HepG2 (cell line): ENCODE data around the gene KIN. TPM values are rescaled to one million over a fixed set of nuclear protein-coding genes. Genes with fewer than 3 reads are reported as not detected.
A peak's percentile ranks its signal among the peaks of the same experiment; 100 is the strongest.

ENCODE experiments used
- ATAC-seq: fragments of 200-7000 bp; cut with Tn5 transposase; 3 replicates; pipeline ENCODE4 v1.9.1; 2020; ENCODE audit warnings: mild to moderate bottlenecking, moderate library complexity
- BruUV-seq: library from RNA; stranded (reverse); fragments of 400-500 nt; replicated peaks from 2 replicates; lab custom pipeline; 2021; lab: Mats Ljungman, UMichigan
- CTCF ChIA-PET: fragments of 300-600 bp; formaldehyde crosslinking; extraction: SDS; loops from one replicate; lab custom pipeline; 2021; ENCODE audit warnings: low total read pairs, inconsistent platforms, low intra/inter-chr PET ratio; lab: Yijun Ruan, JAX
- POLR2A ChIA-PET: fragments of 350-600 bp; sonication (Branson Sonifier 250); formaldehyde crosslinking; loops from one replicate; lab custom pipeline; 2020; ENCODE audit warnings: antibody characterized with exemption, inconsistent platforms; lab: Yijun Ruan, JAX
- DNase-seq: peaks from one replicate; pipeline ENCODE4 v3.0.0-alpha.2; 2015; ENCODE audit warnings: low spot score
- FAIRE-seq: peaks from 3 replicates; lab custom pipeline; 2011; peaks lifted over from hg19 to GRCh38; lab: Jason Lieb, UNC
- H2AFZ ChIP-seq: one replicate; pipeline ENCODE4 v1.6.1; 2011; ENCODE audit warnings: low read length, inconsistent platforms
- H3K27ac ChIP-seq: fragments of 300-600 bp; 3 replicates; pipeline ENCODE4 v1.8.0; 2011; ENCODE audit warnings: mixed run types, mild to moderate bottlenecking, mixed read lengths, low read length, inconsistent platforms; ENCODE audit not compliant: insufficient read depth; ENCODE audit errors: extremely low read length
- H3K27me3 ChIP-seq, 2 experiments: fragments of 200-600 bp in 1 of 2; 2 replicates in 1 of 2; 3 replicates in 1 of 2; pipeline versions ENCODE4 v1.6.0 to v1.8.0; 2011; ENCODE audit warnings: low read length in 2 of 2, mild to moderate bottlenecking in 2 of 2, moderate library complexity in 2 of 2, inconsistent platforms in 1 of 2; ENCODE audit not compliant: insufficient read depth in 2 of 2, control insufficient read depth in 1 of 2
- H3K36me3 ChIP-seq, 2 experiments: fragments of 200-600 bp in 1 of 2; replicated peaks in 1 of 2; 2 replicates in 1 of 2; 3 replicates in 1 of 2; pipeline versions ENCODE4 v1.5.1 to v1.8.0; 2011; ENCODE audit warnings: low read length in 2 of 2, inconsistent platforms in 1 of 2; ENCODE audit not compliant: insufficient read depth in 2 of 2, control insufficient read depth in 1 of 2
- H3K4me1 ChIP-seq: 2 replicates; pipeline ENCODE4 v1.5.1; 2012; ENCODE audit warnings: low read length, inconsistent platforms; ENCODE audit not compliant: insufficient read depth
- H3K4me2 ChIP-seq: 2 replicates; pipeline ENCODE4 v1.6.0; 2011; ENCODE audit warnings: low read depth, low read length, inconsistent platforms
- H3K4me3 ChIP-seq, 3 experiments: fragments of 200-600 bp in 1 of 3; sonication (generic), shearing (Covaris generic) in 1 of 3; replicated peaks in 1 of 3; 2 replicates each; pipeline ENCODE4 v1.5.1; 2011 to 2016; ENCODE audit warnings: low read length in 3 of 3, inconsistent platforms in 2 of 3, low read depth in 2 of 3, mild to moderate bottlenecking in 2 of 3, control low read depth in 1 of 3, mixed read lengths in 1 of 3; ENCODE audit not compliant: insufficient read depth in 1 of 3
- H3K79me2 ChIP-seq: one replicate; pipeline ENCODE4 v1.6.1; 2011; ENCODE audit warnings: low read length, inconsistent platforms; ENCODE audit not compliant: insufficient read depth
- H3K9ac ChIP-seq: 2 replicates; pipeline ENCODE4 v1.6.0; 2011; ENCODE audit warnings: mild to moderate bottlenecking, low read depth, low read length, inconsistent platforms; ENCODE audit not compliant: insufficient read depth
- H3K9me3 ChIP-seq: 2 replicates; pipeline ENCODE4 v1.5.1; 2012; ENCODE audit warnings: mild to moderate bottlenecking, low read length
- H4K20me1 ChIP-seq: 2 replicates; pipeline ENCODE4 v1.6.0; 2011; ENCODE audit warnings: inconsistent platforms, mild to moderate bottlenecking, low read length, moderate library complexity; ENCODE audit not compliant: insufficient read depth
- EZH2 ChIP-seq: conservative IDR thresholded peaks from 2 replicates; pipeline ENCODE4 v1.6.1; 2012; ENCODE audit warnings: mild to moderate bottlenecking, low read depth, low read length, moderate library complexity
- FOSL2 ChIP-seq: sonication (generic); formaldehyde crosslinking; IDR thresholded peaks from 2 replicates; pipeline ENCODE4 v1.4.0; 2020; ENCODE audit warnings: missing genetic modification reagents
- HDAC1 ChIP-seq: sonication (generic); formaldehyde crosslinking; IDR thresholded peaks from 2 replicates; pipeline ENCODE4 v1.5.1; 2020; ENCODE audit warnings: mild to moderate bottlenecking, missing genetic modification reagents
- HOXA7 ChIP-seq: sonication (generic); formaldehyde crosslinking; IDR thresholded peaks from 2 replicates; pipeline ENCODE4 v1.8.1; 2022; ENCODE audit warnings: mild to moderate bottlenecking, missing genetic modification reagents, moderate library complexity
- JUN ChIP-seq: sonication (generic); formaldehyde crosslinking; IDR thresholded peaks from 2 replicates; pipeline ENCODE4 v1.4.0; 2020; ENCODE audit warnings: mild to moderate bottlenecking, missing genetic modification reagents
- KDM3A ChIP-seq: IDR thresholded peaks from 2 replicates; pipeline ENCODE4 v1.6.1; 2018; ENCODE audit warnings: low read depth, missing compliant biosample characterization
- MXD1 ChIP-seq: sonication (generic); formaldehyde crosslinking; IDR thresholded peaks from 2 replicates; pipeline ENCODE4 v1.4.0; 2020; ENCODE audit warnings: mild to moderate bottlenecking, missing genetic modification reagents
- RAD51 ChIP-seq: fragments of 450-650 bp; IDR thresholded peaks from 2 replicates; pipeline ENCODE4 v1.6.1; 2016; ENCODE audit warnings: borderline replicate concordance
- SAFB2 ChIP-seq: sonication (generic); formaldehyde crosslinking; IDR thresholded peaks from 2 replicates; pipeline ENCODE4 v1.5.1; 2020; ENCODE audit warnings: missing genetic modification reagents, low read depth, mild to moderate bottlenecking, borderline replicate concordance
- SMAD9 ChIP-seq: sonication (generic); formaldehyde crosslinking; IDR thresholded peaks from 2 replicates; pipeline ENCODE4 v1.5.1; 2020; ENCODE audit warnings: mild to moderate bottlenecking, missing genetic modification reagents
- ZNF652 ChIP-seq: IDR thresholded peaks from 2 replicates; pipeline ENCODE4 v1.6.1; 2016; ENCODE audit warnings: low read depth, borderline replicate concordance
- ZNF709 ChIP-seq: sonication (generic); formaldehyde crosslinking; IDR thresholded peaks from 2 replicates; pipeline ENCODE4 v1.5.0; 2020; ENCODE audit warnings: mild to moderate bottlenecking, missing genetic modification reagents
- ZNF780A ChIP-seq: sonication (generic); formaldehyde crosslinking; IDR thresholded peaks from 2 replicates; pipeline ENCODE4 v1.8.0; 2022; ENCODE audit warnings: mild to moderate bottlenecking, missing genetic modification reagents, moderate library complexity
- ZNF839 ChIP-seq: sonication (generic); formaldehyde crosslinking; IDR thresholded peaks from 2 replicates; pipeline ENCODE4 v1.4.0; 2020; ENCODE audit warnings: missing genetic modification reagents, mild to moderate bottlenecking, borderline replicate concordance
- ZNF878 ChIP-seq: sonication (generic); formaldehyde crosslinking; IDR thresholded peaks from 2 replicates; pipeline ENCODE4 v1.8.1; 2023; ENCODE audit warnings: mild to moderate bottlenecking, missing genetic modification reagents, moderate library complexity
- ZSCAN29 ChIP-seq: sonication (generic); formaldehyde crosslinking; conservative IDR thresholded peaks from 2 replicates; pipeline ENCODE4 v1.4.0; 2020; ENCODE audit warnings: mild to moderate bottlenecking, missing genetic modification reagents
- WGBS: methylation state at CpG from one replicate; pipeline ENCODE4 v1.1.6; 2017; ENCODE audit warnings: low lambda C conversion rate; 5-methylcytosine and 5-hydroxymethylcytosine counted together
- in situ Hi-C: cut with HindIII; loops from 2 replicates; pipeline ENCODE4 v1.10.0; 2017; ENCODE audit warnings: low pct_unique_long_range_greater_than_20kb; ENCODE audit not compliant: extremely low pct_ligation_motif_present
- intact Hi-C: fragments of 100-400 bp; cut with micrococcal nuclease; formaldehyde crosslinking; loops from one replicate; pipeline ENCODE4 v1.10.0; 2022; ENCODE audit not compliant: unreplicated experiment
- polyA plus RNA-seq, 8 experiments: library from polyadenylated mRNA; depleted of rRNA in 3 of 8; stranded (reverse) in 7 of 8; unstranded in 1 of 8; fragments of >200 nt; fragmentation: Illumina TruSeq in 4 of 8; extraction: Trizol in 4 of 8; gene quantifications; 2 replicates each; pipeline versions ENCODE4 v1.2.1 to v1.2.3, GENCODE V29; 2011 to 2016; ENCODE audit warnings: low read depth in 4 of 8, missing spikeins in 1 of 8, mixed read lengths in 1 of 8; ENCODE audit not compliant: insufficient read depth in 1 of 8
- total RNA-seq, 5 experiments: library from RNA; depleted of rRNA; stranded (reverse); fragments of >200 nt; fragmentation: Illumina TruSeq; extraction: Trizol; gene quantifications; 2 replicates each; pipeline ENCODE4 v1.2.3, GENCODE V29; 2016; ENCODE audit warnings: low read depth in 1 of 5
- TF ChIP-seq, protein P1 (sequence below): sonication (generic); formaldehyde crosslinking; IDR thresholded peaks from 2 replicates; pipeline ENCODE4 v1.4.0; 2020; ENCODE audit warnings: missing genetic modification reagents
- TF ChIP-seq, protein P2 (sequence below): IDR thresholded peaks from 2 replicates; pipeline ENCODE4 v1.6.1; 2016; ENCODE audit warnings: low read depth

KIN gene
- total and polyA plus RNA-seq, 2 of the 13 experiments (the other 11 are each of a cell fraction or from before 2014, with no cell fraction given), result 4.9 to 23.2 TPM

DNA sequence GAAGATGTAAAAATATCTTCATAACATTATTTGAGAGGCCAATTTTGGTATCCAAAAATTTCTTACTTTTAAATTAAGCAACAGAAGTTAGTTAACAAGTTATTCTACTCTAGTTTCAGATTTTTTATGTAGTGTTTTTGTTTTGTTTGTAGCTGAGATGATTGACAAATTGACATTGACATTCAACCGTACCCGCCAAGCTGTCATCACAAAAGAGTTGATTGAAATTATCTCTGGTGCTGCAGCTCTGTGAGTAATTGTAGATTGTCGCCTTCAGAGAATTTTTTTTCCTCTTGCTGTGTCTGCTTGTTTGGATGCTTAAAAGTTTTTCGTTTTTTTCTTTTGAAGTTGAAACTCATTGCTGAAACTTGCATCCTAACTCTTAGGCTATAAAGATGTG, 14.8 kb upstream of the KIN start:
- no peaks in the 10 kb centered on the region; the same call in 1 of the 2 replicates for H4K20me1 ChIP-seq
- in situ Hi-C loops (no loop called here), intact Hi-C loops (no loop called here)
- H3K4me3 ChIP-seq, result no peak overlapping the region
- H3K27ac ChIP-seq, result no peak overlapping the region
- no peaks in the 10 kb centered on the region for H3K4me1 ChIP-seq
- H3K27me3 ChIP-seq, result no peaks in the 10 kb centered on the region
- no peak for FAIRE-seq
- BruUV-seq, result no TSS peak
- no peak overlapping the region for H3K9ac ChIP-seq
- no peak for DNase-seq
- CTCF ChIA-PET, result no interaction called here
- H2AFZ ChIP-seq, result no peak overlapping the region
- whole genome bisulfite sequencing, result 94% methylated on average over 4 of the region's 4 CpGs
- POLR2A ChIA-PET, result no interaction called here
- TF ChIP-seq KDM3A (CRISPR knock-in tag) (no peak), SMAD9 (CRISPR knock-in tag) (no peak), ZSCAN29 (CRISPR knock-in tag) (no peak), HOXA7 (no peak), RAD51 (no peak), SAFB2 (CRISPR knock-in tag) (no peak), HDAC1 (no peak)
- TF ChIP-seq, protein P1, sequence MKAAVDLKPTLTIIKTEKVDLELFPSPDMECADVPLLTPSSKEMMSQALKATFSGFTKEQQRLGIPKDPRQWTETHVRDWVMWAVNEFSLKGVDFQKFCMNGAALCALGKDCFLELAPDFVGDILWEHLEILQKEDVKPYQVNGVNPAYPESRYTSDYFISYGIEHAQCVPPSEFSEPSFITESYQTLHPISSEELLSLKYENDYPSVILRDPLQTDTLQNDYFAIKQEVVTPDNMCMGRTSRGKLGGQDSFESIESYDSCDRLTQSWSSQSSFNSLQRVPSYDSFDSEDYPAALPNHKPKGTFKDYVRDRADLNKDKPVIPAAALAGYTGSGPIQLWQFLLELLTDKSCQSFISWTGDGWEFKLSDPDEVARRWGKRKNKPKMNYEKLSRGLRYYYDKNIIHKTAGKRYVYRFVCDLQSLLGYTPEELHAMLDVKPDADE (CRISPR knock-in tag), result no peak
- H3K9me3 ChIP-seq, result no peaks in the 10 kb centered on the region
- no peak for ATAC-seq
- no peak overlapping the region for H3K4me2 ChIP-seq
- H3K79me2 ChIP-seq, result peaks cover 4% of the 10 kb centered on the region
- peaks cover 20 to 84% of the 10 kb centered on the region in 2 experiments for H3K36me3 ChIP-seq

DNA sequence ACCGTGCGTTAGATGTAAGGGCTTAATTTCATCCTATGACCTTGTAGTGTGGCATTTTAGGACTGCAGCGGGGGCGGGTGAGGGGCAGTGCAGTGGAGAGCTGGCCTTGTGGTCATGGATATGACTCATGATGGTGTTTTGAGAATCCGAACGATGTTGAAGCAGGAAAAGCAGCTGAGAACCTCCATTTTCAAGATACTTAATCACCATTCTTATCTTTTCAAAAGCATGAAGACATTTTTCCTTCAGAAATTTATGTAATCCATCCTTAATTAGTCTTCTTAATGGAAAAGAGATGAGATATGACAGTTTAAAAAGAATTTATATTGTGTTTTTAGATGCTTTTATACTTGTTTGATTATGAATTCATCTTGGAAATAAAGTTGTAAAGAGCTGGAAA, 9.8 kb upstream of the KIN start:
- Histone ChIP-seq H4K20me1 (peaks cover 23% of the 10 kb centered on the region), H3K4me1 (peaks cover 43% of the 10 kb centered on the region), H3K4me3 (no peak overlapping the region), H2AFZ (no peak overlapping the region), H3K9ac (no peak overlapping the region), H3K36me3 (peaks cover 14 to 52% of the 10 kb centered on the region in 2 experiments), H3K27ac (no peak overlapping the region), H3K4me2 (no peak overlapping the region), H3K79me2 (peaks cover 46% of the 10 kb centered on the region), H3K27me3 (no peaks in the 10 kb centered on the region), H3K9me3 (no peaks in the 10 kb centered on the region)
- CTCF ChIA-PET, result no interaction called here
- no TSS peak for BruUV-seq
- no peak for DNase-seq
- POLR2A ChIA-PET, result interaction anchor here (0.8 to 3.3 kb wide), 2 partner anchors 9 to 20 kb away, joined by 3 to 12 read pairs; partner anchors contain the start of genes ATP5F1C, KIN and TAF3
- WGBS, result 83% methylated on average over 6 of the region's 6 CpGs
- in situ Hi-C loops (no loop called here), intact Hi-C loops (loop anchor here (10.0 kb wide), 1 partner anchor 93 kb away; the partner anchor contains the start of gene ITIH2)
- ATAC-seq, result no peak
- no peak for FAIRE-seq
- TF ChIP-seq, protein P2, sequence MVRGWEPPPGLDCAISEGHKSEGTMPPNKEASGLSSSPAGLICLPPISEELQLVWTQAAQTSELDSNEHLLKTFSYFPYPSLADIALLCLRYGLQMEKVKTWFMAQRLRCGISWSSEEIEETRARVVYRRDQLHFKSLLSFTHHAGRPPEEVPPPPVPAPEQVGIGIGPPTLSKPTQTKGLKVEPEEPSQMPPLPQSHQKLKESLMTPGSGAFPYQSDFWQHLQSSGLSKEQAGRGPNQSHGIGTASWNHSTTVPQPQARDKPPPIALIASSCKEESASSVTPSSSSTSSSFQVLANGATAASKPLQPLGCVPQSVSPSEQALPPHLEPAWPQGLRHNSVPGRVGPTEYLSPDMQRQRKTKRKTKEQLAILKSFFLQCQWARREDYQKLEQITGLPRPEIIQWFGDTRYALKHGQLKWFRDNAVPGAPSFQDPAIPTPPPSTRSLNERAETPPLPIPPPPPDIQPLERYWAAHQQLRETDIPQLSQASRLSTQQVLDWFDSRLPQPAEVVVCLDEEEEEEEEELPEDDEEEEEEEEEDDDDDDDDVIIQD, result 0 out of 2 replicates have a peak, but pooled peaks have one; percentile 41
- TF ChIP-seq FOSL2 (peak; percentile 76), JUN (no peak), ZNF839 (no peak), MXD1 (no peak), EZH2 (no peak), ZNF780A (no peak), ZNF652 (CRISPR knock-in tag) (no peak), ZNF709 (CRISPR knock-in tag) (no peak), ZNF878 (no peak)
